ENCODE results near the gene ABCB9.

DNA sequence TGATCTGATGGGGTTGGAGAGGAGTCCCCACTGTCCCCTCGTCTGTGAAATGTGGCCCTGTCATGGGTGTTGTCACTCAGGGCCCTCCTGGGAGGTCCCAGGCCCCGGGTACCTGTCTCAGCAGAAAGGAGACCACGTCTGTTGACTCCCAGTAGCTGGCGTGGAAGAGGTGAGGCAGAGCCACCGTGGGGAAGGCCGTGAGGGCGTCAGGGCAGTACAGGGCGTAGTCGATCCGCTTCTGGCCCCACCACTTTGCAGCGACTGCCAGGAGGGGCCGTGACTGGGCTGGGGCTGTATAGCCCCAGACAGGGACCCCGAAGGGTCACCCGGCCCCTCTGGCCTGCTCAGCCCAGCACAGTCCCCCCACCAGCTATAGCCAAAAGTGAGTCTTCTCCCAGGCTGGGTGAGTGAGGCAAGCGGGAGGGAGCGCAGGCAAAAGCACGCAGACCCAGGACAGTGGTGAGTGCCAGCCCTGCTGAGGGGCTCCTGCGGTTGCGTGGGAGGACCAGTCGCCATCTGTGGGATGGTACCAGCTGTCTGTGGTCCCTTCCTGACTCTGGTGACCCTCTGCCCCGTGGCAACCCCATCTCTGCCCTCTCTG lies 22.4 kb upstream of the ABCB9 start:
- TF ChIP-seq CTCF (IDR thresholded peaks at IDR 0.05) (no peak), POLR2A (IDR thresholded peaks at IDR 0.05) (no peak), POLR2AphosphoS5 (IDR thresholded peaks at IDR 0.05) (no peak)
